HG02938 (cell line): ENCODE data around the gene GRIK3.

ENCODE experiments used
- ATAC-seq: cut with Tn5 transposase; IDR thresholded peaks from one replicate; pipeline ENCODE4 v1.9.1; 2021; ENCODE audit warnings: mild to moderate bottlenecking, moderate library complexity; ENCODE audit not compliant: unreplicated experiment

Gene GRIK3

DNA sequence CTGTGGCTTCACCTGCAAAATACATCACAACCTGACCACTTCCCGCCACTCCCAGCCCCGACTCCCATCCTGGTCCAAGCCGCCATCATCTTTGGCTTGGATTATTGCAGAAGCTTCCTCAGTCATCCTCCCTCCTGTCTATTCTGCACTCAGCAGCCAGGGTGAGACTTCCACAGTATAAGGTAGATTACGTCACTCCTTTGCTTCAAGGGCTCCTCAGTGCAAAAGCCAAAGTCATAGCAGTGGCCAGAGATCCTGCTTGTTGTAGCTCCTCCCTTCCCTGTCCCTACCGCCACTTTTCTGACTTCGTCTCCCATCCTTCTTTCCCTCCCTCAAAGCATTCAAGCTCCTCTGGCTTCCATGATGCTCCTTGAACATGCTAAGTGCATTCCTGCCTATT is 152.8 kb downstream of the GRIK3 start:
- ATAC-seq: no peak

DNA sequence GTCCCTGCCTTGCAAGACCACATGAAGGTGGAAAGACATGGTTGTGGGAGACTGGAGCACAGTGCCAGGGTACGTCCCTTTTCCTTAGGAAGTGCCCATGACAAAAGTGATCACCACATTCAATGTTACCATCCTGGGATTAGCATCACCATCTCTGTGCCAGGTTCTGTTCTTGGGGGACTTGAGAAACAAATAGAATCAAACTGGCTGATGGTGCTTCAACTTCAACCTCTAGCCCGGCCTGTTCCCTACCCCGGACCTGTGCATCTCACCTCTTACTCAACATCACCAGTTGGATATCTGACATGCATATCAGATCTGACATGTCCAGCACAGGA is 153.3 kb downstream of the GRIK3 start:
- ATAC-seq: no peak

- ATAC-seq: no peak
Observed at GRCh38 chr1:36880155-36881067, 153.9 kb downstream of the GRIK3 start.

DNA sequence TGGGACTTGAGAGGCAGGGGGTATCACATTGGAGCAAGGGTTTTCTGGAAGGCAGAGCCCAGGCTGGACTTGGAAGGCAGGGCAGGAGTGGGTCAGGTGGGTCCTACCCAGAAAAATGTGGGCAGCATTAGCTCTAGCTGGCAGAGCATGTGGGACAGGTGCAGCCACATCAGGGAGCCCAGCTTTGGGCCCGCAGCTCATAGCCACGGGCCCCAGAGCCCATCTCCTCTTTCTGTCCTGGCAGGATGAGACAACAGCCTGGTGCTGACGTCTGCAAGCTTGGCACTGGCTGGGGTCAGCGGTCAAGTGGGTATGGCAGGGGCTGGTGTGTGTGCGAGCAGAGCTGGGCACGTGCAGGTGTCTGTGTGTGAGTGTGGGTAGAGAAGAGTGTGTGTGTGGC is 154.7 kb downstream of the GRIK3 start:
- no peak for ATAC-seq

DNA sequence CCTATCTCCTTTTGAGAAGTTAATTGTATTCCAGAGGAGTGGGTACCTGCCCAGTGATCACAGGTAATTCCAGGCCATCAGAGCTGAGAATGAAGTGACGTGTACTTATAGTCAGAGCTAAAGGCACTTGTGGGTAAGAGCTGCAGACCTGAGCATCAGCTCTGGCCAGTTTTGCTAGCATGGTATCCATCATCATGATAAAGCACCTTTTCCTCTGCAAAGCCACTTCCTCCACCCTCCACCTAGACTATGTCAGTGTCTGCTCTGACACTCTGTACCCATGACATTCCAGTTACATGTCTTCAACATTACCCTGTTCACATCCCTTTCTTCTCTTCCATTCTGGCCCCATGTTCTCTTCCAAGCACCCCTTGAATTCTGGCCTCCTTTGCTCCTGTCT is 157.3 kb downstream of the GRIK3 start:
- no peak for ATAC-seq

DNA sequence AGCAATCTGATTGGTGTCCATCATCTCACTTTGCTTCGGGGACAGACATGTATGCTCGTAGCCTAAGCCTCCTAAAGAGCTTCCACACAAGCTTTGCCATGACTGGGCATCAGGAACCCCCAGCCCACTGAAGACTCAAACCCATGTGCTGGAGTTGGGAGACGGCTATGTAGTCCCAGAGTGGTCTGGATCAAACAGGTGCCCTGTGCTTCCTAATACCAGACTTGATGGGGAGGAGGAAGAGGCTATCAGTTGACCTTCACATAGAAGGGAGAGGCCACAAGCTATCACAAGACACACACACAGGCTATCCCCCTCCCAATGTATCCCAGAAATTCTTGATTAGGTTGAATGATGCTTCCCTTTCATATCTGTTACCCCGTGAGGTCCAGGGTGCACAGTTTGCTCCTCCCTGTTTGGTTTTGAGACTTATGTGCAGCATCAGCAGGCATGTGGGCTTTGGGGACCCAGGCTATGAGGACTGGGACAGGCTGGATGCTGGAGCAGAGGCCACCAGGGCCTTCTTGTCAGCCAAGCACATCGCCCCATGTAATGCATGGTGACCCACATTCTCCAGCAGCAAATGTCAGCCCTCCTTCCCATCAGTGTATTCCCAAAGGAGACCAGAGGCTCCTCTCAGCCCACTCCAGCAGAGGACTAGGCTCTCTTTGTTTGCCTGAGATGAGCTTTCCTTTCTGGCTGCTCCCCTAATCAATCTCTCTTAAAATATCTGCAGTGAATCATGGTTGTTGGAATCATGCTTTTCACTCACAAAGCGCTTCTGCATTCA is 159.8 kb downstream of the GRIK3 start:
- no peak for ATAC-seq

DNA sequence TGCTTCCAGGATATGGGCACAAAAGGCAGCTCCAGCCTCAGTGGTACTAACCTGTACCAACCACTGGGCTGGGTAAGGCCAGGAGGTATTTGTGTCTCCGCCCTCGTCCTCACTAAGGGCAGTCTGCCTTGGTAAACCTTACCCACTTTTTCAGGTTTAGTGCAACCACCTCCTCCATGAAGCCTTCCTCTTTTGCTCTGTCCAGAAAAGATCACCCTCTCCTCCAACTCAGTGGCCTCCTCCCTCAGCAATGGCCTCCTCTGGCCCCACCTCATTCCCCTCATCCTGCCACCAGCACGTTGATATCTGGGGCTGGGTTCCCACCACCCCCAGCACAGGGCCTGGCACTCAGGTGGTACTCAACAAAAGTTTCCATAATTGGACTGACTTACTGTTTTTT is 161.5 kb downstream of the GRIK3 start:
- ATAC-seq: no peak

DNA sequence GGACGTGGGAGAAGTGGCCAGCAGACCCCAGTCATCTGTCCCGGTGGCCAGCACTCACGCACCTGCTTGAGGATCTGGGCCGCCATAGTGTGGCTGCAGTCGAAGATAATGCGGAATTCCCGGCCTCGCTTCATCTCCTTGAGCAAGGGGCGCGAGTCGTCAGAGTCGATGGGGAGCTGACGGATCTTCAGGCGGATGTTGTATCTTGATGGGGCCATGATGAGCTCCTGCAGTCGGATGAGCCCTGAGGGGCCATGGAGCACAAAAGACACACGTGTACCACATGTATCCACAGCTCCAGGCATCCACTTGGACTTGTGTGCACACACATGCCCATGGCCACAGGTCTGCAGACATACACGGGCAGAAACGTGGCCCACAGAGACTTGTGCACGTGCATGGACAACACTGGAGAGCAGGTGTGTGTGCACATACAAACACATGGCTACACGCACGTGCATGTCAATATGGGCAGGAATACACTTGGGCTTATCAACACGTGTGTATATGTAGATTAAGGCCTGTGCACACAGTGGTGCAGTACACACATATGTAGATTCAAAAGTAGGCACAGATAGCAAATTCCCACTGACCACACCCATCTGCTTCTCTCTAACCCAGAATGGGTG is 162.1 kb downstream of the GRIK3 start:
- no peak for ATAC-seq

- ATAC-seq: no peak
Observed at GRCh38 chr1:36871146-36871971, 163.0 kb downstream of the GRIK3 start.

DNA sequence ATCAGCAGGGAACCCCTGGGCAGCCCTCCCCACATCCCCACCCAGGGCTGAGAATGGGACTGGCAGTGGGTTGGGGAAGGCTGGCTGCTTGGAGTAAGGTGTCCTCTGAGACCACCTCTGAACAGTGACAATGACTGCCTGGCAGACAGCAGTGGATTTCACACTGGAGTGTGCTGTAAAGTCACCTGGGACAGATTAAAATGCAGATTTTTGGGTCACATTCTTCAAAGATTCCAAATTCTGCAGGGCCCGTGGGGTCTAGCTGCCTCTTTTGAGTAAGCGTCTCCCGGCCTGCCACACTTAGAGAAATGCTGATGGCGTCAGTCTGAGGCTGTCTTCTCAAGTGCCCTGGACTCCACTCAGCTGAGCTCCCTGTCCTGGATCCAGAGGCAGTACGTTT is 164.5 kb downstream of the GRIK3 start:
- ATAC-seq: no peak

GRCh38 chr1:36869054-36869453 is 165.3 kb downstream of the GRIK3 start:
- ATAC-seq: no peak

DNA sequence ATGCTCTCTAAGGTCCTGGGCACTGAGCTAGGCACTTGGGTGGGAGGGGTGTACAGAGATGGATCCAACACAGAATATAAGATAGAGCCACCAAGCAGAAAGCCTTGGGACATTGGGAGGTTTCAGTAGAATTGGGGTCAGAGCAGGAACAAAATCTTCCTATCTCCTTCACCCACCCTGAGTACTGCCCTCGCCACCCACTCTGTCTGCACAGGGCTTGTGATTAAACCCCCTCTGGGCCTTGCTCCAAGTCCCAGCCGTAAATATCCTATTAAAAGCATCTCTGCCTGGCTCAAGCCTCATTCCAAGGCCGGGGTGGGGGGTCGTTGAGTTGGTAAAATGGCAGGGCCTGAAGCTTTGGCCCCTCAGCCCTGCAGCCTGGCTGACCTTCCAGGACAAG is 166.7 kb downstream of the GRIK3 start:
- no peak for ATAC-seq

GRCh38 chr1:36866169-36866814 is 168.0 kb downstream of the GRIK3 start:
- no peak for ATAC-seq

- ATAC-seq: no peak
Observed at GRCh38 chr1:36865602-36865900, 168.8 kb downstream of the GRIK3 start.

DNA sequence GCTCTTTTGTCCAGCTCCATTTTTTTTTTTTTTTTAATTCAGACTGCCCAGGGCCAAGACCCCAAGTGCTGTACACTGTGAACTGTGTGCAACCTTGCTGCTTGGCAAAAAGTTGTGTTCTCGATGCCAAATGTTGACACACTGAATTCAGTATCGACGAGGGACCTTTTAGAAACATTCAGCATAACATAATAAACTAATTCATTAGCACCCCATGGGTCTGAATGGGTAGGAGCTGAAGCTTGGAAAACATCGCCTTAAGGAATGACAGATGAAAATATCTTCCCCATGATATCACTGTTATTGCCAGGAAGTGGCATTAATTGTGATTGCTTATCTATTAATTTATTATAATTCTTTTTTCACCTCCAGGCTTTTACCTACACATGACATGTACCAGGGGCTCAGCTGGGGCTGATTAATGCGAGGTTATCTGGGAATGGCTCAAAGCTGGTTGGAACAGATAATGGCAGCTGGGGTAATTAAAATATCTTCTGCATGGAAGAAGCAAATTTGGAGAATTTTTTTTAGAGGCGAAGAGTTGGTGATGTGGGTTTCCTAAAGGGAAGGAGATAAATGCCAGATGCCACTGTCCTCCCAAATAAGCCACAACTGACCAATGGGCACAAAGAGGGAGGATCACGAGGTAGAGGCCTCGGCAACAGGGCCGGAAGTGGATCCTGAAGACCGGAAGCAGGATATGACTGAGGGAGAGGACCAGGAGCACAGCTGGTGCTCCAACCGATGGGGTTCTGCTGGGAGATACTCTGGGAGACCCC is 169.3 kb downstream of the GRIK3 start:
- ATAC-seq: no peak

GRCh38 chr1:36864182-36864822 is 170.0 kb downstream of the GRIK3 start:
- no peak for ATAC-seq

DNA sequence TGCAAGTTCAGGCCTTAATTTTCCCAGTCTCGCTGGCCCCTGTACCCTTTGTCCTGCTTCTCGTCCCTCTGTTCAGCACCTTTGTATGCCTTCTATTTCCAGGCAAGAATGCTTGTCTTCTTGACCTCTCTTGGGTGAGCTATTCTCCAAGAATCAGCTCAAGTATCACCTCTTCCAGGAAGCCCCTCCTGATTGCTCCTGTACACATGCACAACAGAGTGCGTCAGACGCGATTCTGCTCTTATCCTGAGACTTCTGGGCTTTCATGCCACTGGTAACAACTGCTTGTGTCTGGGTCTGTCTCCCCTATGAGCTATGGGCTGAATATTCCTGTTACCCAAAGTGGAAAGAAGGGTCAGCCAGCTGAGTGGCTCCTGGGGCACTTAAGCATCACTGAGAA is 170.8 kb downstream of the GRIK3 start:
- ATAC-seq: no peak

- no peak for ATAC-seq
Observed at GRCh38 chr1:36863061-36863460, 171.3 kb downstream of the GRIK3 start.

- ATAC-seq: no peak
Observed at GRCh38 chr1:36861375-36861774, 172.9 kb downstream of the GRIK3 start.
